ENCODE data around the gene IFT122. TPM values are rescaled to one million over a fixed set of nuclear protein-coding genes. Genes with fewer than 3 reads are reported as not detected.
"Not testable (repeated sequence)": the region's sequence is repeated elsewhere in the genome, so short reads cannot be mapped to it uniquely, and the experiment has no call there.

Gene IFT122
- total RNA-seq, 1 donor from 2014 or later = 13.7 TPM

GRCh38 chr3:129492691-129493090, 52.7 kb downstream of the IFT122 start:
- Mint-ChIP-seq H3K9me3 (no peaks in the 10 kb centered on the region), H3K36me3 (ENCODE audit: low read depth) (no peaks in the 10 kb centered on the region), H3K4me3 (no peak overlapping the region), H3K4me1 (peaks cover 2% of the 10 kb centered on the region), H3K27me3 (no peaks in the 10 kb centered on the region), H3K27ac (no peak overlapping the region)
- intact Hi-C loops (cut with micrococcal nuclease) = loop anchor here (5.0 to 10.0 kb wide), 2 partner anchors 112 to 505 kb away; partner anchors contain the start of gene PLXND1
- no peak for DNase-seq

GRCh38 chr3:129493206-129493605, 53.2 kb downstream of the IFT122 start:
- Mint-ChIP-seq H3K27ac (no peak overlapping the region), H3K4me1 (peaks cover 2% of the 10 kb centered on the region), H3K9me3 (no peaks in the 10 kb centered on the region), H3K4me3 (no peak overlapping the region), H3K36me3 (ENCODE audit: low read depth) (no peaks in the 10 kb centered on the region), H3K27me3 (no peaks in the 10 kb centered on the region)
- no peak for DNase-seq
- intact Hi-C loops (cut with micrococcal nuclease) = loop anchor here (5.0 to 10.0 kb wide), 2 partner anchors 112 to 504 kb away; partner anchors contain the start of gene PLXND1

GRCh38 chr3:129494499-129494898, 54.5 kb downstream of the IFT122 start:
- not testable (repeated sequence) for H3K4me3 Mint-ChIP-seq; H3K9me3 Mint-ChIP-seq; H3K27ac Mint-ChIP-seq; H3K4me1 Mint-ChIP-seq; DNase-seq; H3K36me3 Mint-ChIP-seq (ENCODE audit: low read depth); H3K27me3 Mint-ChIP-seq
- intact Hi-C loops (cut with micrococcal nuclease) = loop anchor here (5.0 to 10.0 kb wide), 2 partner anchors 110 to 503 kb away; partner anchors contain the start of gene PLXND1

- H3K27ac Mint-ChIP-seq; DNase-seq; H3K9me3 Mint-ChIP-seq; H3K27me3 Mint-ChIP-seq; H3K4me1 Mint-ChIP-seq; H3K36me3 Mint-ChIP-seq (ENCODE audit: low read depth); H3K4me3 Mint-ChIP-seq: not testable (repeated sequence)
- intact Hi-C loops (cut with micrococcal nuclease) = loop anchor here (10.0 kb wide), 1 partner anchor 110 kb away; the partner anchor contains the start of gene PLXND1
Observed at GRCh38 chr3:129495006-129495639, 55.1 kb downstream of the IFT122 start.

- not testable (repeated sequence) for H3K9me3 Mint-ChIP-seq; H3K4me3 Mint-ChIP-seq; H3K36me3 Mint-ChIP-seq (ENCODE audit: low read depth); H3K4me1 Mint-ChIP-seq; H3K27me3 Mint-ChIP-seq; H3K27ac Mint-ChIP-seq; DNase-seq
- intact Hi-C loops (cut with micrococcal nuclease) = loop anchor here (10.0 kb wide), 1 partner anchor 107 kb away; the partner anchor contains the start of gene PLXND1
Observed at GRCh38 chr3:129497876-129498275, 57.9 kb downstream of the IFT122 start.

- H3K4me1 Mint-ChIP-seq; H3K36me3 Mint-ChIP-seq (ENCODE audit: low read depth); H3K27me3 Mint-ChIP-seq; H3K9me3 Mint-ChIP-seq; H3K4me3 Mint-ChIP-seq; H3K27ac Mint-ChIP-seq; DNase-seq: not testable (repeated sequence)
- intact Hi-C loops (cut with micrococcal nuclease) = loop anchor here (10.0 kb wide), 1 partner anchor 106 kb away; the partner anchor contains the start of gene PLXND1
Observed at GRCh38 chr3:129498603-129499488, 58.8 kb downstream of the IFT122 start.

- not testable (repeated sequence) for H3K27ac Mint-ChIP-seq; H3K4me1 Mint-ChIP-seq; H3K27me3 Mint-ChIP-seq; H3K9me3 Mint-ChIP-seq; H3K36me3 Mint-ChIP-seq (ENCODE audit: low read depth); H3K4me3 Mint-ChIP-seq; DNase-seq
- intact Hi-C loops (cut with micrococcal nuclease) = loop anchor here (10.0 kb wide), 1 partner anchor 105 kb away; the partner anchor contains the start of gene PLXND1
Observed at GRCh38 chr3:129499604-129500333, 59.7 kb downstream of the IFT122 start.

- no peaks in the 10 kb centered on the region for H3K4me1 Mint-ChIP-seq
- H3K27ac Mint-ChIP-seq = no peak overlapping the region
- intact Hi-C loops (cut with micrococcal nuclease) = no loop called here
- peaks cover 5% of the 10 kb centered on the region for H3K36me3 Mint-ChIP-seq (ENCODE audit: low read depth)
- no peaks in the 10 kb centered on the region for H3K27me3 Mint-ChIP-seq
- no peak for DNase-seq
- H3K9me3 Mint-ChIP-seq = no peaks in the 10 kb centered on the region
- no peak overlapping the region for H3K4me3 Mint-ChIP-seq
Observed at GRCh38 chr3:129500334-129500658, 60.3 kb downstream of the IFT122 start.

- no peak for DNase-seq
- H3K4me1 Mint-ChIP-seq = no peaks in the 10 kb centered on the region
- peaks cover 5% of the 10 kb centered on the region for H3K36me3 Mint-ChIP-seq (ENCODE audit: low read depth)
- no peaks in the 10 kb centered on the region for H3K9me3 Mint-ChIP-seq
- H3K4me3 Mint-ChIP-seq = no peak overlapping the region
- intact Hi-C loops (cut with micrococcal nuclease) = no loop called here
- H3K27ac Mint-ChIP-seq = no peak overlapping the region
- no peaks in the 10 kb centered on the region for H3K27me3 Mint-ChIP-seq
Observed at GRCh38 chr3:129501630-129502029, 61.6 kb downstream of the IFT122 start.

- Mint-ChIP-seq H3K36me3 (ENCODE audit: low read depth) (peaks cover 5% of the 10 kb centered on the region), H3K27me3 (no peaks in the 10 kb centered on the region), H3K4me3 (no peak overlapping the region), H3K9me3 (no peaks in the 10 kb centered on the region), H3K27ac (no peak overlapping the region), H3K4me1 (no peaks in the 10 kb centered on the region)
- no peak for DNase-seq
- intact Hi-C loops (cut with micrococcal nuclease) = no loop called here
Observed at GRCh38 chr3:129502641-129503408, 62.8 kb downstream of the IFT122 start.

- Mint-ChIP-seq H3K4me1 (no peaks in the 10 kb centered on the region), H3K27me3 (no peaks in the 10 kb centered on the region), H3K27ac (no peak overlapping the region), H3K9me3 (no peaks in the 10 kb centered on the region), H3K36me3 (ENCODE audit: low read depth) (peaks cover 5% of the 10 kb centered on the region), H3K4me3 (no peak overlapping the region)
- DNase-seq = no peak
- intact Hi-C loops (cut with micrococcal nuclease) = no loop called here
Observed at GRCh38 chr3:129503471-129504291, 63.7 kb downstream of the IFT122 start.

- intact Hi-C loops (cut with micrococcal nuclease) = no loop called here
- H3K27me3 Mint-ChIP-seq = no peaks in the 10 kb centered on the region
- no peak for DNase-seq
- H3K36me3 Mint-ChIP-seq (ENCODE audit: low read depth) = peaks cover 5% of the 10 kb centered on the region
- no peak overlapping the region for H3K4me3 Mint-ChIP-seq
- H3K9me3 Mint-ChIP-seq = no peaks in the 10 kb centered on the region
- no peak overlapping the region for H3K27ac Mint-ChIP-seq
- no peaks in the 10 kb centered on the region for H3K4me1 Mint-ChIP-seq
Observed at GRCh38 chr3:129504471-129505100, 64.6 kb downstream of the IFT122 start.
